Measurements from ENCODE around the gene MSRB3. TPM values are rescaled to one million over a fixed set of nuclear protein-coding genes. Genes with fewer than 3 reads are reported as not detected.

Gene MSRB3
- total RNA-seq, 1 donor from 2014 or later: 47.3 TPM

GRCh38 chr12:65427646-65428045 lies 149.2 kb downstream of the MSRB3 start:
- Histone ChIP-seq H3K4me1 (peaks cover 3% of the 10 kb centered on the region), H3K9me3 (peaks cover 3% of the 10 kb centered on the region), H3K36me3 (no peaks in the 10 kb centered on the region), H3K27me3 (ENCODE audit: low read depth) (no peaks in the 10 kb centered on the region), H3K4me3 (no peak overlapping the region), H3K27ac (no peak overlapping the region)
- DNase-seq (no peak), ATAC-seq (no peak)
- TF ChIP-seq CTCF (IDR thresholded peaks at IDR 0.05): no peak
- intact Hi-C loops (cut with DNase I): no loop called here

GRCh38 chr12:65430006-65430405 lies 151.5 kb downstream of the MSRB3 start:
- Histone ChIP-seq H3K9me3 (peaks cover 3% of the 10 kb centered on the region), H3K27me3 (ENCODE audit: low read depth) (no peaks in the 10 kb centered on the region), H3K27ac (no peak overlapping the region), H3K4me1 (peaks cover 3% of the 10 kb centered on the region), H3K4me3 (no peak overlapping the region), H3K36me3 (no peaks in the 10 kb centered on the region)
- no peak for TF ChIP-seq CTCF (IDR thresholded peaks at IDR 0.05)
- no peak for DNase-seq
- intact Hi-C loops (cut with DNase I): no loop called here
- no peak for ATAC-seq

- H3K27ac ChIP-seq: no peak overlapping the region
- no peaks in the 10 kb centered on the region for H3K9me3 ChIP-seq
- no peak for TF ChIP-seq CTCF (IDR thresholded peaks at IDR 0.05)
- no peaks in the 10 kb centered on the region for H3K36me3 ChIP-seq
- ATAC-seq (no peak), DNase-seq (no peak)
- no peaks in the 10 kb centered on the region for H3K27me3 ChIP-seq (ENCODE audit: low read depth)
- intact Hi-C loops (cut with DNase I): no loop called here
- H3K4me1 ChIP-seq: peaks cover 3% of the 10 kb centered on the region
- H3K4me3 ChIP-seq: no peak overlapping the region
Measured at GRCh38 chr12:65430571-65431306, 152.3 kb downstream of the MSRB3 start.

- DNase-seq (no peak), ATAC-seq (no peak)
- Histone ChIP-seq H3K4me3 (no peak overlapping the region), H3K27me3 (ENCODE audit: low read depth) (no peaks in the 10 kb centered on the region), H3K27ac (no peak overlapping the region), H3K9me3 (no peaks in the 10 kb centered on the region), H3K4me1 (peaks cover 3% of the 10 kb centered on the region), H3K36me3 (no peaks in the 10 kb centered on the region)
- intact Hi-C loops (cut with DNase I): no loop called here
- TF ChIP-seq CTCF (IDR thresholded peaks at IDR 0.05): no peak
Measured at GRCh38 chr12:65432114-65432513, 153.6 kb downstream of the MSRB3 start.

- H3K9me3 ChIP-seq: no peaks in the 10 kb centered on the region
- no peaks in the 10 kb centered on the region for H3K27me3 ChIP-seq (ENCODE audit: low read depth)
- no peak overlapping the region for H3K4me3 ChIP-seq
- no peak for TF ChIP-seq CTCF (IDR thresholded peaks at IDR 0.05)
- DNase-seq (no peak), ATAC-seq (no peak)
- intact Hi-C loops (cut with DNase I): no loop called here
- peaks cover 3% of the 10 kb centered on the region for H3K4me1 ChIP-seq
- no peaks in the 10 kb centered on the region for H3K36me3 ChIP-seq
- no peak overlapping the region for H3K27ac ChIP-seq
Measured at GRCh38 chr12:65432651-65433050, 154.2 kb downstream of the MSRB3 start.

Data from lower lobe of right lung (tissue), 2 donors.